GM18526 (cell line): ENCODE measurements around the gene PTK6.

Experiments
- POLR2A ChIP-seq: IDR thresholded peaks from 3 replicates; pipeline ENCODE4 v1.6.1; 2011; ENCODE audit not compliant: insufficient read length; ENCODE audit errors: extremely low read depth

The PTK6 gene

GRCh38 chr20:63500151-63500901, 36.9 kb downstream of the PTK6 start:
- TF ChIP-seq POLR2A, result no peak

- no peak for TF ChIP-seq POLR2A
These were observed 37.7 kb downstream of the PTK6 start for GRCh38 chr20:63499338-63499969.

DNA sequence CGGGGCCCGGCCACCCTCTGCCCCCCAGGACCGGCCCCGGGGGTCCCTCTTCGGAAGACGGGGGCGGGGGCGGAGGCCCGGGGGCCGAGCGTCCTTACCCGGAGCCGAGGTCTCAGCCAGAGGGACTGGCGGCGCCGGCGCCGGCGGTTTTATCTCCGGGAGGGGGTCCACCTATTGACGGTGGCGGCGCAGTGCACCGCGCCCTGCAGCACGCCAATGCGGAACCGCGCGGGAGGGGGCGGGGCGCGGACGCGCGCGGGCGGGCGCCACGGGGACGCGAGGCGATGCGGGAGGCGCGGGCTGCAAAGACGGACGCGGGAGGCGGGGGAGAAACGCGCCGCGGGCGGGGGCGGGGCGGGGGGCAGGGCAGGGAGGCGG, 38.2 kb downstream of the PTK6 start, which contains the start of gene EEF1A2:
TSS of gene EEF1A2 (minus strand) at position 124 of the 378 bp plus-strand sequence. CDS start 1,320 bp downstream, outside the sequence.
- no peak for TF ChIP-seq POLR2A

DNA sequence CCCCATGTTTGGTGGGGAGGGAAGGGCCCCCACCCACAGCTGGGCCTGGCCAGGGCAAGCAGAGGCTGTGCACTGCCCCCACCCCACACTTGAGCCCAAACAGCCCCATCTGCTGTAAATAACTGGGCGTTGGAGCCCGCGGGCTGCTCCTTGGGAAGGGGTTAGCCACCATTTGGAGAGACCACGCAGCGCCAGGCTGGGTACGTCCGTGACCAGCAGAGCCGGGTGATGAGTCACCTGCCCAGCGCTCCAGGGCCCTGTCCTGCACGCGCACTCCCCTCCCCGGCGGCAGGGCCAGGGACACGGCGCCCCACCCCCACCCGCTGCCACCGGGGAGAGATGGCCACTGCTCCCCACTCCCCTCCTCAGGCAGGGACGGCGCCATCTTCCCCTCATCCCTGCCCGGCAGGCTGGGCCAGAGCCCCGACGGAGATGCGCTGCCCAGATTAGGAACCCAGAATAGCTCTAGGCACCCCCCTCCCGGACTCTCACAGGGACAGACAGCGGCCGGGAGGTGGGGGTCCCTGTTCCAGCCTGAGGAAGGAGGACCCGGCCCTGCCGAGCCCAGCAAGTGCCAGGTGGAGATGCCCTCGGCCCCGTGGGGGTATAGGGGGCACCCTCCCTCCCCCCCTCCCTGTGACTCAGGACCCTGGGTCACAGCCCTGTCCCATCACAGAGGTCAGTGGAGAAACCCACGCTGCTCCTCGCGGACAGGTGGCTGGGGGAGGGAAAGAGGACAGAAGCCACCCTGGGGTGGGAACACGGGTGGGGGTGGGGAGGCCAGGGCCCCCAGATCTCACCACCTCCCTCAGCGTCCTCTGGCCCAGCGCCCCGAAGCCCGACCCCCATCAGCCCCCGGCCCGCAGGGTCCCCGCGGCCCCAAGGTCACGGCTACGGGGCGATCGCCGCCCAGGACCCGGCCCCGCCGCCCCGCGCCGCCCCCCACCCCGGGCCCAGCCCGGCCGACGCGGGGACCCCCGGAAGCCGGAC, 38.9 kb downstream of the PTK6 start:
- TF ChIP-seq POLR2A, result no peak

DNA sequence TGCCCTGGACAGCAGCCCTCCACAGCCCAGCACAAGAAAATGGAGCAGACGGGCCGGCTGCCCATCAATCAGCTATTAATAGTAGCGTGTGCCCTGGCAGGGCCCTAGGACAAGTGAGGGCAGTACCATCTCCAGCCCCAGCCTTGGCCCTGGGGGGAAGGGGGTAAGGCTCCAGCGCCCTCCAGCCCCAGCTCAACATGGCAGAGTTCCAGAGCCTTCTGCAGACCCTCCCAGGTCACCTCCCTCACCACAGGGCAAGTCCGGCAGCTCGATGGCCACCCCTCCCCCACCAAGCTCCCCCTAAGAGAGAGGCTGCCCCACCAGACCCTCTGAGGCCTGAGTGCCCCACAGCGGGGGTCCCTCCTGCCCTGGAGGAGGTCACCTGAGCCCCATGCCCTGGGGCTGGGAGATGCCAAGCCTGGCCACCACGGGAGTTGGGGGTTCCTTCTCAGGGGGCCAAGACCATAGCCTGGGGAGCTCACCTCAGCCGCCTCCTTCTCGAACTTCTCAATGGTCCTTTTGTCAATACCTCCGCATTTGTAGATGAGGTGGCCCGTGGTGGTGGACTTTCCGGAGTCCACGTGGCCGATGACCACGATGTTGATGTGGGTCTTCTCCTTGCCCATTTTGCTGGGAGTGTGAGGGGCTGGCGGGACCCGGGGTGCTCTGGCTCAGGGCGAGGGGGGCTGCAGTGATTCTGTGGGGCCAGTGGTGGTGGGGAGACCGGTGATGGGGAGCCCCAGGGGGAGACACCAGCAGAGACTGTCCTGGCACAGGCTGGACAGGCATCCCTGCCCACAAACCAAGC, 39.8 kb downstream of the PTK6 start:
- no peak for TF ChIP-seq POLR2A

DNA sequence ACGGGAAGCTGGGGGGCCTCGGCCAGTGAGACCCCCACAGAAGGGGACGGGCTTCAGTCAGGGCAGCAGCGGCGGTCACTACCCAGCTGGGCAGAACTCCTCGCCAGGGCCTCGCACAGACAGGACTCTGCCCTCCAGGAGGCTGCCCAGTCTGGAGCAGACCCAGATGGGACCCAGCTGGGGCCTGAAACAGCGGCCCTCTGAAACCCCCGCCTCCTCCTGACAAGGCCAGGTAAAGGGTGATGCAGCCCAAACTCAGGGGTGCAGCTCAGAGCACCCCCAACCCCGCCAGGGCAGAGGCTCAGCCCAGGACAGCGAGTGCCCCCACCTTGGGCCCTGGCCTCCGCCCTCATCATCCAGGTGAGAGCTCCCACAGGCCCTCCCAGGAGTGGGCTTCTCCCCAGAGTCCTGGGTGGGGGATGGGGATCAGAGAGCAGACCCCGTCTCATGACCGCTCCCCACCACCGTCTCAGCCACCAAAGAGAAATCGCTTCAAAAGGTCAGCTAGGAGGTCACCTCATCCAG, 40.5 kb downstream of the PTK6 start:
- no peak for TF ChIP-seq POLR2A

GRCh38 chr20:63495741-63496595, 41.2 kb downstream of the PTK6 start:
- TF ChIP-seq POLR2A, result no peak

DNA sequence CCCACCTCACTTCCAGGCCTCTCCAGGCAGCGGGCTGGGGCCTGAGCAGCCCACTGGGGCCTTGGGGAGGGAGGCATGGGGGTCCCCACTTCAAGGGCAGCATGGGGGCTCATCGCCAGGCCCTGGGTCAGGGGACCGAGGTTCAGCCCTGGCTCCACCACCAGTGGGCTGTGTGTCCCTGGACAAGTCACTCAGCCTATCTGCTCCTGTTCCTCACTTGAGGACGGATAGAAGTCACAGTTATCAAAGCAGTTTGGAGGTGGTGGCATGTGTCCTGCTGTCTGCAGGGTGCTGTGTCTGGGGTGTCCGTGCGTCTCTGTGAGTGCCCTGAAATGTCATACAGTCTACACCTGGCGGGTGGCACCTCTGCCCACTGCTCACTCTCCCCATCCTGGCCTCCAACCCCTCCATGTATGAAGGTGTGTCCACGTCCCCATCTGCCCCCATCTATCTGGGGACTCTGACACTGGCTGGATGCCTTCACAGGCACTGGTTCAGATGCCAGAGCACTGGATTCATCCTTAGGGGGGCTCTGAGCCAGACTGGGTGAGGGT, 41.9 kb downstream of the PTK6 start:
- no peak for TF ChIP-seq POLR2A

- no peak for TF ChIP-seq POLR2A
These were observed 42.6 kb downstream of the PTK6 start for GRCh38 chr20:63494420-63495166.

GRCh38 chr20:63494084-63494419, 43.1 kb downstream of the PTK6 start:
- no peak for TF ChIP-seq POLR2A

DNA sequence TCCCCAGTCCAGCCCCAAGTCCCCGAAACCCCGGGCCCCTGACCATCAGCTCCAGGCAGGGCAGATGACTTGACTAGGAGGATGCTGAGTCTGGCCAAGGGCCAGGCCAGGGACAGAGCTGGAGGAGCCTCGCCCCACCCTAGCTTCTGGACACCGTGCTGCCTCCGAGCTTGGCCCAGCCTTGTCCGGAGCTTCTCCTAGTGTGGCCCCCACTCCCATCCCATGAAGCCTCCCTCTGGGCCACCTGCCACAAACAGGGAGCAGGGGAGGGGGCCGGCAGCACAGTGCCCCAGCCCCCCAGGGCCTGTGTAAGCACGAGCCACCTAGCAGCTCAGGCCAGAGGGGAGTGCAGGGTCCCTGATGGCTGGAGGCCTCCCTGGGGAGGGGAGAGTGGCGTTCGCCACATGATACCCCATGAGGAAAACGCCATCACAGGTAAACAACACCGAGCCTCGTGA, 43.6 kb downstream of the PTK6 start:
- no peak for TF ChIP-seq POLR2A

- no peak for TF ChIP-seq POLR2A
These were observed 44.2 kb downstream of the PTK6 start for GRCh38 chr20:63492982-63493381.

DNA sequence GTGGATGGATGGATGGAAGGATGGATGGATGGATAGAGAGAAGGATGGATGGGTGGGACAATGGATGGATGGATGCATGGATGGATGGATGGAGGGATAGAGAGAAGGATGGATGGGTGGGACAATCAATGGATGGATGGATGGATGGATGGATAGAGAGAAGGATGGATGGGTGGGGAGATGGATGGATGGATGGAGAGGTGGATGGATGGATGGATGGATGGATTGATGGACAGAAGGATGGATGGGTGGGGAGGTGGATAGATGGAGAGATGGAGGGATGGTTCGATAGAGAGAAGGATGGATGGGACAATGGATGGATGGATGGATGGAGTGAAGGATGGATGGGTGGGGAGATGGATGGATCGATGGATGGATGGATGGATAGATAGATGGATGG, 44.7 kb downstream of the PTK6 start:
- no peak for TF ChIP-seq POLR2A
